ENCODE data around the gene LRMDA.

LRMDA gene

DNA sequence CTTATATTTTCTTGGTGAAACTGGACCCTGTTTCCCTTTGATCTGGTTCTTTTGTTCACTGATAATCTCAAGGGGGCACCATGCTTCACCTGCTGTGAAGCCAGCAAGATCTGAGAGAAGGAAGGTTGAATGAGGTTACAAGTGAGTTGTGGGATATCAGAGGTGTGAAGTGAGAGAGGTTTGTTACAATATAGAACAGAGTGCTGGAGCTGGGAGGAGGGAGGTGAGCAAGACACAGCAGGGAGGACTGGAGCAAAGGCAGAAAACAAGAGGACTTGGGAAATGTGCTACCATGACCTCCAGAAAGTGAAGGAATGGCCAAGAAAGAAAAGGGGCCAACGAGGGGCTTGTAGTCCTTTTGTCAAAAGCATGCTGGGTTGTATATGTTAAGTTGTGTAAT, 156.6 kb downstream of the LRMDA start:
- no peaks in the 10 kb centered on the region for H3K79me2 ChIP-seq (ENCODE audit: insufficient read depth, low read length)
- no peak overlapping the region for H3K9ac ChIP-seq (ENCODE audit: low read depth, low read length)
- H2AFZ ChIP-seq (ENCODE audit: low read depth, low read length): no peak overlapping the region
- H3K27ac ChIP-seq (ENCODE audit: low read length): no peak overlapping the region
- H3K4me3 ChIP-seq (ENCODE audit: low read depth in 1 of 2, low read length in 2 of 2): no peak overlapping the region
- H3K27me3 ChIP-seq (ENCODE audit: insufficient read depth, low read length, poor library complexity): no peaks in the 10 kb centered on the region
- H3K9me3 ChIP-seq (ENCODE audit: insufficient read depth, low read length, severe bottlenecking): no peaks in the 10 kb centered on the region
- DNase-seq (no peak), ATAC-seq (ENCODE audit: insufficient read depth, low read depth) (no peak)
- H3K4me1 ChIP-seq (ENCODE audit: insufficient read depth, low read length): no peaks in the 10 kb centered on the region
- no peaks in the 10 kb centered on the region for H3K36me3 ChIP-seq (ENCODE audit: insufficient read depth, low read length)
- no peak overlapping the region for H3K4me2 ChIP-seq (ENCODE audit: insufficient read depth, low read length)
- H4K20me1 ChIP-seq (ENCODE audit: insufficient read depth, low read length): no peaks in the 10 kb centered on the region
- TF ChIP-seq, protein P1, sequence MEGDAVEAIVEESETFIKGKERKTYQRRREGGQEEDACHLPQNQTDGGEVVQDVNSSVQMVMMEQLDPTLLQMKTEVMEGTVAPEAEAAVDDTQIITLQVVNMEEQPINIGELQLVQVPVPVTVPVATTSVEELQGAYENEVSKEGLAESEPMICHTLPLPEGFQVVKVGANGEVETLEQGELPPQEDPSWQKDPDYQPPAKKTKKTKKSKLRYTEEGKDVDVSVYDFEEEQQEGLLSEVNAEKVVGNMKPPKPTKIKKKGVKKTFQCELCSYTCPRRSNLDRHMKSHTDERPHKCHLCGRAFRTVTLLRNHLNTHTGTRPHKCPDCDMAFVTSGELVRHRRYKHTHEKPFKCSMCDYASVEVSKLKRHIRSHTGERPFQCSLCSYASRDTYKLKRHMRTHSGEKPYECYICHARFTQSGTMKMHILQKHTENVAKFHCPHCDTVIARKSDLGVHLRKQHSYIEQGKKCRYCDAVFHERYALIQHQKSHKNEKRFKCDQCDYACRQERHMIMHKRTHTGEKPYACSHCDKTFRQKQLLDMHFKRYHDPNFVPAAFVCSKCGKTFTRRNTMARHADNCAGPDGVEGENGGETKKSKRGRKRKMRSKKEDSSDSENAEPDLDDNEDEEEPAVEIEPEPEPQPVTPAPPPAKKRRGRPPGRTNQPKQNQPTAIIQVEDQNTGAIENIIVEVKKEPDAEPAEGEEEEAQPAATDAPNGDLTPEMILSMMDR (IDR thresholded peaks at IDR 0.05; ENCODE audit: borderline replicate concordance, extremely low read depth, low read length, poor library complexity, severe bottlenecking): no peak
- no peak for TF ChIP-seq EZH2 (IDR thresholded peaks at IDR 0.05; ENCODE audit: borderline replicate concordance, low read depth, low read length, severe bottlenecking)

DNA sequence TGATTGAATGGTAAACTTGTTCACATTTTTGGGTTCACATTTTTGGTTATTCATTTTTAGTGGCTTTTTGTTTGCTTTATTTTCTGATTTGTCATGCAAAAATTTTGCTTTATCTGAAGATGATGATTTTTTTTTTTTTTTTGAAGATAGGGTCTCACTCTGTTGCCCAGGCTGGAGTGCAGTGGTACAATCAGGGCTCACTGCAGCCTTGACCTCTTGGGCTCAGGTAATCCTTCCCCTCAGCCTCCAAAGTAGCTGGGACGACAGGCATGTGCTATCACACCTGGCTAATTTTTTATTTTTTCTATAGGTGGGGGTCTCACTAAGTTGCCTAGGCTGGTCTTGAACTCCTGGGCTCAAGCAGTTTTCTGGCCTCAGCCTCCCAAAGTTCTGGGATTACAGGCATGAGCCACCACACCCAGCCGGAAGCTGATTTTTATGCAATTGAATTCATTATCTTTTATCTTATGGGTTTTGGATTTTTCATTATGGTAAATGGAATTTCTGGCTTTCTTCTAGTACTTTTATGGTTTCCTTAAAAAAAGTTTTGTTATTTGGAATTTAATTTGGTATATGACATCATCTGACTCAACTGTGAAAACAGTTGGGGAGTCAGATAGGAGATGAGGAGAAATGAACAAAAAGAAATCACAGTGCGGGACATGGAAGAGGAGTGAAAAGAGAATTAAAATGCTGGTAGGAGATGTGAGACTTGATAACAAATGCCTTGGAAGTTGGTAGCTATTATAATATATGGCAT, 158.7 kb downstream of the LRMDA start:
- Histone ChIP-seq H4K20me1 (ENCODE audit: insufficient read depth, low read length) (no peaks in the 10 kb centered on the region), H3K9ac (ENCODE audit: low read depth, low read length) (no peak overlapping the region), H2AFZ (ENCODE audit: low read depth, low read length) (no peak overlapping the region), H3K36me3 (ENCODE audit: insufficient read depth, low read length) (no peaks in the 10 kb centered on the region), H3K4me1 (ENCODE audit: insufficient read depth, low read length) (no peaks in the 10 kb centered on the region), H3K79me2 (ENCODE audit: insufficient read depth, low read length) (no peaks in the 10 kb centered on the region), H3K4me3 (ENCODE audit: low read depth in 1 of 2, low read length in 2 of 2) (no peak overlapping the region), H3K9me3 (ENCODE audit: insufficient read depth, low read length, severe bottlenecking) (no peaks in the 10 kb centered on the region), H3K4me2 (ENCODE audit: insufficient read depth, low read length) (no peak overlapping the region), H3K27me3 (ENCODE audit: insufficient read depth, low read length, poor library complexity) (no peaks in the 10 kb centered on the region), H3K27ac (ENCODE audit: low read length) (no peak overlapping the region)
- DNase-seq (no peak), ATAC-seq (ENCODE audit: insufficient read depth, low read depth) (no peak)
- TF ChIP-seq, protein P1 (IDR thresholded peaks at IDR 0.05; ENCODE audit: borderline replicate concordance, extremely low read depth, low read length, poor library complexity, severe bottlenecking): no peak
- no peak for TF ChIP-seq EZH2 (IDR thresholded peaks at IDR 0.05; ENCODE audit: borderline replicate concordance, low read depth, low read length, severe bottlenecking)

DNA sequence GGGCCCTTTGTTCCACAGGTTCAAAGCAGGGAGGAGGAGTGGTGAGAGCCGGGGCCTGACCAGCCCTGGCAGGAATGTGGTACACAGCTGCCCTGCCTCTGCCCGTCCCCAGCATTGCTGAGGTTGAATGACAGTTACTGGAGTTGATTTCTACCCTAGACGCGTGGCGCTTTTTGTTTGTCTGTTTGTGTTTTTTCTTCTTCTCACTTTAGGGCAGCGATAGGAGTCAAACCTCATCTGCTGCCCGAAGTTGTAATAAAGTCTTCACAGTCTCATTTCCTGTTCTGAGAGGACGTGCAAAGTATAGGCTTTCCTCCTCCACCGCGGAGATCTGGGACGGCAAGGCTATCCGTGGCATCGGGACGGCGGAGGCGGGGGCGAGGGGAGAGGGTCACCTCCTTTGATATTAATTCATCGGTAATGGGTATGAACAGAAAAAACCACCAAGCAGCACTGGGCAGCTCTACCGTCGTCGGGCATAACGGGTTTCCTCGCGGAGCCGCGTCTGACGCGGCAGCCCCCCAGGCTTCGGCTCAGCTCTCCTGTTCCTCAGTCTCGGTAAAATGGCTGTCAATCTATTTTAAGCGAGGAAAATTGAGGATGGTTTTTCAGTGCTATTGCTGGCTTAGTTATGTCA, 160.8 kb downstream of the LRMDA start:
- H4K20me1 ChIP-seq (ENCODE audit: insufficient read depth, low read length): no peaks in the 10 kb centered on the region
- H2AFZ ChIP-seq (ENCODE audit: low read depth, low read length): no peak overlapping the region
- no peak overlapping the region for H3K9ac ChIP-seq (ENCODE audit: low read depth, low read length)
- no peaks in the 10 kb centered on the region for H3K4me1 ChIP-seq (ENCODE audit: insufficient read depth, low read length)
- no peaks in the 10 kb centered on the region for H3K27me3 ChIP-seq (ENCODE audit: insufficient read depth, low read length, poor library complexity)
- H3K4me2 ChIP-seq (ENCODE audit: insufficient read depth, low read length): no peak overlapping the region
- TF ChIP-seq, protein P1 (IDR thresholded peaks at IDR 0.05; ENCODE audit: borderline replicate concordance, extremely low read depth, low read length, poor library complexity, severe bottlenecking): no peak
- TF ChIP-seq EZH2 (IDR thresholded peaks at IDR 0.05; ENCODE audit: borderline replicate concordance, low read depth, low read length, severe bottlenecking): no peak
- no peaks in the 10 kb centered on the region for H3K36me3 ChIP-seq (ENCODE audit: insufficient read depth, low read length)
- H3K27ac ChIP-seq (ENCODE audit: low read length): no peak overlapping the region
- ATAC-seq (ENCODE audit: insufficient read depth, low read depth): no peak
- no peak for DNase-seq
- H3K4me3 ChIP-seq (ENCODE audit: low read depth in 1 of 2, low read length in 2 of 2): no peak overlapping the region
- H3K79me2 ChIP-seq (ENCODE audit: insufficient read depth, low read length): no peaks in the 10 kb centered on the region
- H3K9me3 ChIP-seq (ENCODE audit: insufficient read depth, low read length, severe bottlenecking): no peaks in the 10 kb centered on the region

Measured in DND-41 (cell line).